HTERT RPE-1 (cell line): Measurements from ENCODE around the gene BANP.
"Not testable (repeated sequence)": the region's sequence is repeated elsewhere in the genome, so short reads cannot be mapped to it uniquely, and the experiment has no call there.

ENCODE experiments used
- in situ Hi-C: fragments of 300-500 bp; cut with MboI; formaldehyde crosslinking; loops from 4 replicates; pipeline ENCODE4 v1.14.3; 2020; ENCODE audit warnings: low sequenced_read_pairs

Gene BANP

DNA sequence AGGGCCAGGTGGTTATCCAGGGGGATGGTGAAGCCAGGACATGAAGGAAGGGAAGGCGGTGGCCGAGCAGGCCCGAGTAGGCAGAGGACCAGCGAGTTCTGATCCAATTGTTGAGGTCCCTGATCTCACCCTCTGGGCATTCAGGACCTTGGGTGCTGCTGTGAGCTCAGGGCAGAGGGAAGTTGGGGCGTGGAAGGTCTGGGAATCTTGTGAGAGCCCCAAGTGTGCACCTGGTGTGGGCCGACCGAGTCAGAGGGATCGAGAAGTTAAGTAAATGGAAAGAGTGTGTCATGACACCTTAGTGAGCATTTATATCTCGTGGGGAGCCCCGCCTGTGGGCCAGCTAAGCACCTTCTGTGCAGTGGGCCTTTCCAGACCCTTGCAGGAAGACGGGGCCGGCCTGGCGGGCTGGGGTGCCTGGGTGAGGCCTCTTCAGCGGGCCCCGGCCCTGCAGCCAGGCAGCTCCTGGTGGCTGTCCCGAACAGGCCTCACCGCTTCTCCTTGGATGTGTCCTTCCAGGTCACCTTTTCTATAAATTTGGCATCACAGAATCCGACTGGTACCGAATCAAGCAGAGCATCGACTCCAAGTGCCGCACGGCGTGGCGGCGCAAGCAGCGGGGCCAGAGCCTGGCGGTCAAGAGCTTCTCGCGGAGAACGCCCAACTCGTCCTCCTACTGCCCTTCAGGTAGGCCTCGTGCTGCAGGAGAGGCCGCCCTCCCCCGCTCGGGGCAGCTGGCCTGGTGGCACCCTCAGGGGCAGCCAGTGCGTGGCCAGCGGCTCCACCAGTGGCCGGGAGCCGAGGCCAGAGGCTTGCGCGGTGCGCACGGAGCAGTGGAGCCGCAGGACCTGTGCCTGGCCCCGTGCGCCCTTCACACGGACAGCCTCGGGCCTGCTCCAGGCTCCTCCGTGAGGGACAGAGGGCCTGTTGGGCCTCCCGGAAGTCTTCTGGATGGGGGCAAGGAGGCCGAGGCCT, 76.0 kb downstream of the BANP start:
- in situ Hi-C loops: no loop called here

DNA sequence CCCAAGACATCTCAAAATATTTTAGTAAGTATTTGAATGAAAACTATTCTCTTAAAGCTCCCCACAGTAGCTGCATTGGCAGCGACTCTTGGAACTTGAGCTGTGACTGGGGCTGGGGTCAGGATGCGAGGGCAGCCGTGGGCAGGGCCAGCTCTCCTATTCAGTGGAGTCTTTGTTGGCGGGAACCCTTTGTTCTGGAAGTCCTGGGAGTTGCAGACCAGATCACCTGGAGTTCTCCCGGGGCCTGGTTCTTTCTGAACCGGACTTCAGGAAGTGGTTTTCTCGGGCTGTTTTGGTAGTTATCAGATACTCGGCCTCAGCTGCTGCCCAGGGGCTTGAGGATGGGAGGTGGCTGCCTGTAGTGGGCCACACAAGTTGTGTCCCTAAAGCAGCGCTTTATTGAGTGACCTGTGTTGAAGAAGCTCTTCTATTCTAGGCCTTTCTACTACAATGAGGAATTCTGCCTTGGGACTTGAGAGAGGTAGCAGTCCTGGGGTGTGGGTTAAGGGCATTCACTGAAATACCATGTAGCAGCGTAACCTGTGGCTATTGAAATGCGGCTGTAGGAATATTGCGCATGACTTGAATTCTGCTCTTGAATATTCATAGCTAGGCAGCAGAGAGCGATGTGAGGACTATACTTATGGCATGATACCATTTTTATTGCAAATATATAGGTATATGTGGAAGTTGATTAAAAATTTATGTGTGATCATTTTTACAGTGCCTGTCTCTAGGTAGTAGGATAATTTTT, 77.1 kb downstream of the BANP start:
- in situ Hi-C loops: not testable (repeated sequence)

DNA sequence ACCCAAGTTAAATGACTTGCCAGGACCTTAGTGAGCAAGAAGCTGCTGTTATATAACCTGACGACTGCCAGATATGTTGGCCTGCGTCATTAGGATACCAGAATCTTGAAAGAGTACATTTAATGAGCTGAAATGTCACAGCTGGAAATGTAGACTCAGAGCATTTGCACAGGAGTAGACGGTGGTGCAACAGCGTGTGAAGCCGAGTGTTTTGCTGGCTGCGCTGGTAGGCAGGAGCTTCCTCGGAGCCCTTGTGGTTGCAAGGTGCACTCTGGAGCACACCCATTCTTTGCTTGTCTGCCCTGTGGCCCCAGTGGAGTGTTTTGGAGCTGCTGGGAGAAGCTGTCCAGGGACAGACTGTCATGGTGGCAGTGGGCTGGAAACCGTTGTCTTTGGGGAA, 79.3 kb downstream of the BANP start:
- in situ Hi-C loops: no loop called here

DNA sequence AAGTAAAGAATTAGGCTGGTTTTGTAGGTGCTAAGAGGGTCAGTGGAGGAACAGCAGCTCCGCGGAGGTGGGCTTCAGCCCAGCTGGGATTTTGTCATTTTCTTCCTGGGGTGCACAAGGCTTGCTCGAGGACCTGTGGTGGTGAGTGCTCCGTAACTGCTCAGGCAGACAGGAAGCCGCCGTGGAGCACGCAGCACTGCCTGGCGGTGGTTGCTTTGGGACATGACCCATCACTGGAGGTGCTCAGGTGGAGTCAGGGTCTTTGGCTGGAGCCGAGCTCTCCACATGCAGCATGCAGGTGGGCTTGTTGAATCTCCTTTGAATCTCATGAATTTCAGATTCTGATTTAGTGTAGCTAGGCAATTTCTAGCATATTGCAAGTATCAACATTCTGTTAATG, 79.7 kb downstream of the BANP start:
- in situ Hi-C loops: not testable (repeated sequence)

DNA sequence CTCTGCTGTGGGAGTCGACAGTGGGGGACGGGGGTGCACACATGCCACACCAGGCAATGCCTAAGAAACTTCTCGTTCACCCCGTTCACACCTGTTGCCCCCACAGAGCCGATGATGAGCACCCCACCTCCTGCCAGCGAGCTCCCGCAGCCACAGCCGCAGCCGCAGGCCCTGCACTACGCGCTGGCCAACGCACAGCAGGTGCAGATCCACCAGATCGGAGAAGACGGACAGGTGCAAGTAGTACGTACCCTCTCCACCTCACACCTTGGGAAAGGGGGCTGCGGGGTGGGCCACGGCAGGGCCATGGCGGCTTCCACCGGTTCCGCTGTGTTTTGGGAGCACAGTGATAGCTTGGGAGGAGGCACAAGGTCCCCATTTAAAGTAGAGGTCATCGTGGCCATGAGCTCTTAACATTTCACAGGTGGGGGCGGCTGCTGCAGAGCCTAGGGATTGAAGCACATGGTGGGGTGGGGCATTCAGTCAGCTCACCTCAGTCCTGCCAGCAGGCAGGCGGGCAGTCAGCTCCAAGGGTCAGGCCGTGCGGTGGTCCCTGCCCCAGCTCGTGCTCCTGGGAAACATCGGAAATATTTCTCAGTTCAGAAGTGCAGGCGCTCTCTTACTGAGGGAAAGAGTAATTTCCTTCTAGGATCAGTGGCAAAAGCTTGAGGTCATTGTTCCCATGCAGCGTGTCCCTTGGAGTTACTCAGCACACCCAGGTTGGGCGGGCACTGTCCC, 81.9 kb downstream of the BANP start:
- in situ Hi-C loops: not testable (repeated sequence)

DNA sequence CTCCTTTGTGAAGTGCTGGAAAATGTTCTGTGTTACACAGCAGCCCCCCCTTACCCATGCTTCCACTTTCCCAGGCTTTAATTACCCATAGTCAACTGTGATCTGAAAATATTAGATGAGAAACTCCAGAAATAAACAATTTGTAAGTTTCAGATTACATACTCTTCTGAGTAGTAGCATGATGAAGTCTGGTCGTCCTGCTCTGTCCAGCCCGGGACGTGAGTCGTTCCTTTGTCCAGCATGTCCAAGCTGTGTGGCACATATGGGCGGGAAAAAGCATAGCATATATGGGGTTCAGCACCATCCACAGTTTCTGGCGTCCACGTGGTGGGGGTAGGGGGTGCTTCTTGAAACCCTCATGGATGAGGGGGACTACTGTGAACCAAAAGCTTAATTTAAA, 83.5 kb downstream of the BANP start:
- in situ Hi-C loops: no loop called here

DNA sequence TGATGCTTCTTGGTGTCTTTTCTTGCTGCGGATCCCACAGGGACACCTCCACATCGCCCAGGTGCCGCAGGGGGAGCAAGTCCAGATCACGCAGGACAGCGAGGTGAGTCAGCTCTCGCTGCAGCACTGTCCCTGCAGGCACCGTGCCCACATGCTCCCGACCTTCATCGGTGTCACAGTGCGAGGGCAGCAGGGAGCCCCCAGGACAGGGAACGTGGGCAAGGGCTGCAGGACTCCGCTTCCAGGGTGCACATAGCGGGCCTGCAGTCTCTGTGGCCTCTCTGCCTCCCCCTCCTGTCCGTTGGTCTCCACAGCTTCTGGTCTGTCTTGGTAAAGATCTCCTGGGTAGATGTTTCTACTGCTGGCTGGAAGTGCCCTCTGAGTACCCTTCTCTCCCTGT, 84.1 kb downstream of the BANP start:
- in situ Hi-C loops: no loop called here

DNA sequence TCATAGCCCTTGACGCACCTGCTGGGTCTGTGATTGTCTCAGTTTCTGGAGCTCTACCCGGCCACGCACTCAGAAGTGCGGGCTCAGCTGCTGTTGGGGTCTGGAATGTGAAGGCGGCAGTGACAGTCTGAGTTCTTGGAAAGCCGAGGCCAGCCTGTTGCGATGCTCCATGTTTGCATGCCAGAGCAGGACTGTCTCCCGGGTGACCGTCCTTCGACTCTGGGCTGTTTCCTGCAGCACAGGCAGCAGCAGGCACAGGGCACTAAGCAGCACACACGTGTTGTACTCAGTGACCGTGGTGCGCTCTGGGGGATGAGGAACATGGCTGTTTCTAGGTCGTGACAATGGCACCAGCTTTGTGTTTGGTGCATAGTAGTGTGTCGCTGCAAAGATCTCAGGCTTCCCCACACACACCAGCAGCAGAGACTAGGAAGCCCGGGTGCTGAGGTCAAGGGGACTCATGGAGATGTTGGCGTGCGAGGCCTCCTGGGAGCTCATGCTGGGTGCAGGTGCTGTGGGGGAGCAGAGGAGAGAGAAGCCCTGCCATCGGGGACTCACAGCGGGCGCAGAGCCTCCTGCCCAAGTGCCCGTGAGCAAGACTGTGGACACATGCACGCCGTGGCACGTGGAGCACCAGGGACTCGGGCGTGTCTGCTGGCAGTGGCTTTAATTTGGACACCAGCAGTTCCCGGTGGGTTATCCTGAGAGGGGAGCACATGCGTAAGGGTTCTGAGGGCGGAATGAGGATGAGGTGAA, 84.8 kb downstream of the BANP start:
- in situ Hi-C loops: not testable (repeated sequence)

DNA sequence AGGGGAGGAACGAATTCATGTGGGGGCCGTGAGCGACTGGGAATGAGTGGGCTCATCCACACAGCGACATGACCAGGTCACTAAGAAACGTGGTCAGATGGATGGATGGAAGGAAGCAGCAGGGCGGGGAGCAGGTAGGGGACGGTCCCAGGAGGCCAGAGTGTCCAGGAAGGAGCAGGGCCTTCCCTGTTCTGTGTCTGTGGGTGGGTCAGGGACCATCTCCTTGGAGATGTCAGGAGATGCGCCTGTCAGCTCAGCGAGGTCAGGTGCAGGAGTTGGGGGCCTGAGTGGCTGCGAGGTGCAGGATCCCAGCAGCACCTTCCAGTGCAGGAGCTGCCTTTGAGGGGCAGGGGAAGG, 85.4 kb downstream of the BANP start:
- in situ Hi-C loops: not testable (repeated sequence)

DNA sequence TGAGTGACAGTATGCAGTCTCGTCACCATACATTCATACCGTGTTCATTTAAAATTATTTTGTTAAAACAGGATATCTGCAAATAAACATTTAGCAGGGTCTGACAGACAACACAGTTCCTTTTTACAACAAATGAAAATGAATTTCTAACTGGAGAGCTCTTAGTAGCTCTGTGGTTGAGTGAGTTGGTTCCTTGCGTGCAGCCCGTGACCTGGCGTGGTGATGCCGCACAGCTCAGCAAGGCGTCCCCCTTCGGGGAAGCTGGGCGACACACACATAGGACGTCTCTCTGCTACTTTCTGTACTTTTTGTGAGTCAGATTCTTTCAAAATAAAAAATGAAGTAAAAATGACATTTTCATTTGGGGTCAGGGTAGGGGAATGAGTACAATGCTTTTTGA, 86.1 kb downstream of the BANP start:
- in situ Hi-C loops: not testable (repeated sequence)

DNA sequence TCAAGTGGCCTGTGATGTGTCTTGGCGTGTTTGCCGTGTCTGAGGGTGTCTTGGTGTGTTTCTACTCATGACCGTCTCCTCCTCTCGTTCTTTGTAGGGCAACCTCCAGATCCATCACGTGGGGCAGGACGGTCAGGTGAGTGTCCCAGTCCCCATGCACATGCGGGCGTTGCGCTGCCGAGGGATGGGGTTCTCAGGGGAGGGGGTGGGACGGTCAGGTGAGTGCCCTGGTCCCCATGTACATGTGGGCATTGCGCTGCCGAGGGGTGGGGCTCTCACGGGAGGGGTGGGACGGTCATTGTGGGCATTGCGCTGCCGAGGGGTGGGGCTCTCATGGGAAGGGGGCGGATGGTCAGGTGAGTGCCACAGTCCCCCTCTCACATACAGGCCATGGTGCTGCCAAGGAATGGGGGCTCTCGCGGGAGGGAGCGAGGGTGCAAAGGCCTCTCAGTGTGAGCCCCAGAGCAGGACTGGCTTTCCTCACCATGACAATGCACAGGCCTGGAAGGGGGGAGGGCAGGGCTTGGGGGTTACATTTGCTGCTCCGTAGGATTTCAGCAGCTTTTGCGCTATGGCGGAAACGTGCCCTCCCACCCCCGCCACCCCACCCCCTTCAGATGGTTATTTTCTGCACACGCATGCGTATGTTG, 86.8 kb downstream of the BANP start:
- in situ Hi-C loops: not testable (repeated sequence)

DNA sequence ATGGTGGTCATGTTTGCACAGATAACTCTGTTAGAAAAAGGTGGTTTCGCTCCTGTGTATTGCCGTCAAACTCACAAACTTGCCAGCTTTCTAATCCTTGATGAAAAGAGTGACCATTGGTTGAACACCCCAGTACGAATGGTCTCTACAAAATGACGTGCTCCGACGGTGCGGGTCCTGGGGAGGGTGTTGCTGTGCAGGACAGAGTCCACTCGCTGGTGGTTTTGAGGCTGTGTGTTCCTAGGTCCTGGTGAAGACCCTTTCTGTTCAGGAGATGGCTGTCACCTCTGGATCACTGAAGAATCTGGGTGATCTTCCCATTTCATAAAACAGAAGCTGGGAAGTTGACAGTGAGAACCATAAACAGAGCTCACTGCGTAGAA, 87.3 kb downstream of the BANP start:
- in situ Hi-C loops: not testable (repeated sequence)

DNA sequence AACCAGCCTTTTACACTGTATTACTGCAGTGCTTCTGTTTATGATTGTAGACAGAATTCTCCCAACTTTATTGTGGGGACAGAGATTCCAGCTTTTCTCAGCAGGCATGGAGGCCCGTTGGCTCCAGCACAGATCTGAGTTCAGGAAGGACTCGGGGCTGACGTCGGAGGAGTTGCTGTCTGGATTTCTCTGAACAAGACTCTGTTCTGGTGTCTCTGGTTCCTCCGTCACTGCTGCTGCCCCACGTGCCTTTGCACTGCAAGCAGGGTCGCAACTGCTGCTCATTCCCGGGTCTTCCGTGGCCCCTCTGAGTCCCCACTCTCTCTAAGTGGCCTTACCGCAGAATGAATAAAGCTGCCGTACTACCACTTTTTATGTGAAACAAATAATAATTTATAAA, 88.4 kb downstream of the BANP start:
- in situ Hi-C loops: no loop called here

DNA sequence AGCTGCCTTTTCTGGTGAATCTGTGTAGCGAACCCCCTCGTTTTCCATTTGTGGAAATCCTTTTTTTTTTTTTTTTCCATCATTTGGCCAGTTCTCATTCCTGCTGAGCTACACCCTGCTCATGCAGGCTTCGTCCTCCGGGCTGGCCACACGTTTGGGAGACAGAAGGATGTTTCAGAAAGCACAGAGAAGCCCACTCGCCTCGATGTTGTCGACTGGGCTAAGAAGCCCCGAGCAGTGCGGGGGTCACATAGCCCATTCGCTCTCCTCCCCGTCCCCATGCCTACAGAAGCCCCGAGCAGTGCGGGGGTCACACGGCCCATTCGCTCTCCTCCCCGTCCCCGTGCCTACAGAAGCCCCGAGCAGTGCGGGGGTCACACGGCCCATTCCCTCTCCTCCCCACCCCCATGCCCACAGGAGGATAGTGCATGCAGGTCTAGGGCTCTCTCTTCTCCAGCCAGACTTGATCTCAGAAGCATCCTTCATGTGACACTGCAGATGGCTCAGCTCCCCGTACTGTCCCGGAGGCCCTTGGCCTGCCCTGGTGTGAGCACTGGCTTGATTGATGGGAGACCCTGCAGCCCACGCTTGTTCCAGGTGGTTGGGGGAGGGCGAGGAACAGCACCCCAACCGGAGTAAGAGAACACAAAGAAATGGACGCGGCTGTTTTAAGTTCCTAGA, 89.1 kb downstream of the BANP start:
- in situ Hi-C loops: not testable (repeated sequence)

DNA sequence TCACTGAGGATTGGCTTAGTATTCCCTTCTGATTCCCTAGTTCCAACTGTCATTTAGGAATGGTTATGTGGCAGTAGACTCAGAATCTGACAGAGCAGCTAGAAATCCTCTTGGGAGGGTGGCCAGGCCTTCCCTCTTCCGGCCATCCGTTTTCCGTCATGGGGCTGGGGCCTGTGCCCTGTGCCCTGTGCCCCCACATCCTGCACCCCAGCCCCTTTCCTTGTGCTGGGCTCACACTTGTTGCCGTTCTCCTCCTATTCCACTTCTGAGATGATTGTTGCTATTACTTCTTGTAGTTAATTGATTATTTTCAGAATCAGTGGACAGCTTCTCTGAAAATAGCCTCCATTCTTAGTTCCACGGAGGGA, 89.6 kb downstream of the BANP start:
- in situ Hi-C loops: not testable (repeated sequence)

DNA sequence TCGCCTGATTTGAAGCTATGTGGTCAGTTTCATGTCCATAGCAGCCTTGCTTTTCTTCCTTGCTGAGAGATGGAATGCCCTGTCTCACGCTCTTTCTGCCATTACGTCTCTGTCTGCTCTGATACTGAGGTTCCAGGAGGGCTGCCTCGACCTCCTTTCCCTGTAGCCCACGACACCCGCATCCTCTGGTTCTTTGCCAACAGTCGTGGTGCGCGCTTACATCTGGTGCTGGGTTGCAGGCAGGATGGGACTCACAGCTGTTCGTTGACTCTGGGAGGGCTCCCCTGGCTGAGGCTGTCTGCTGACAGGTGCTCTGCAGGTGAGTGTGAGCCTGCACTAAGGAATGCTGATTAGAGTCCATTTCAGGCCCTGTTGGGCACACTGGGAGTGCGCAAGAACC, 90.3 kb downstream of the BANP start:
- in situ Hi-C loops: not testable (repeated sequence)

DNA sequence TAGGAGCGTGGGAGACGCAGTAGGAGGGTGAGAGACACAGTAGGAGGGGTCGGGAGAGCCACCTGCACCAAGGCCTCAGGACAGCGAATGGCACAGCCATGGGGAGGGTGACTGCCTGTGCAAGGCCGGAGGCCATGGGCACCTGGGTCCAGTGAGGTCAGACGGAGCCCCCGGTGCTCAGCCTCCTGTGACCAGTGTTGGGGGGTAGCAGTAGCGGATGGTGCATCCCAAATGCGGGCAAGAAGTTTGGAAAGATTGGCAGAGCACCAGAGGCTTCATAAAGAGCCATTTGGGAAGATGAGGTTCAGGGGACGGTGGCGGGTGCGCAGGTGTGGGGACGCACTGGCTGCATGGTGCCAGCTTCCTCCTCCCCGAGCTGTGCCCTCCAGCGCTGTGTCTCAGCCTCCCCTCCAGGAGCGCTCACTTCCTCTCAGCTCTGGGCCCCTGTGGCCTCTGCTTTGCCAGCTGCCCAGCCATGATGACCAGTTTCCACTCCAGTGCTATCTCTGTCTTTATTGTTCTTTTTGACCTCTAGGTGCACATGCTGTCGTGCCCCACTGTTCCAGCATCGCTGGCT, 90.8 kb downstream of the BANP start:
- in situ Hi-C loops: not testable (repeated sequence)

DNA sequence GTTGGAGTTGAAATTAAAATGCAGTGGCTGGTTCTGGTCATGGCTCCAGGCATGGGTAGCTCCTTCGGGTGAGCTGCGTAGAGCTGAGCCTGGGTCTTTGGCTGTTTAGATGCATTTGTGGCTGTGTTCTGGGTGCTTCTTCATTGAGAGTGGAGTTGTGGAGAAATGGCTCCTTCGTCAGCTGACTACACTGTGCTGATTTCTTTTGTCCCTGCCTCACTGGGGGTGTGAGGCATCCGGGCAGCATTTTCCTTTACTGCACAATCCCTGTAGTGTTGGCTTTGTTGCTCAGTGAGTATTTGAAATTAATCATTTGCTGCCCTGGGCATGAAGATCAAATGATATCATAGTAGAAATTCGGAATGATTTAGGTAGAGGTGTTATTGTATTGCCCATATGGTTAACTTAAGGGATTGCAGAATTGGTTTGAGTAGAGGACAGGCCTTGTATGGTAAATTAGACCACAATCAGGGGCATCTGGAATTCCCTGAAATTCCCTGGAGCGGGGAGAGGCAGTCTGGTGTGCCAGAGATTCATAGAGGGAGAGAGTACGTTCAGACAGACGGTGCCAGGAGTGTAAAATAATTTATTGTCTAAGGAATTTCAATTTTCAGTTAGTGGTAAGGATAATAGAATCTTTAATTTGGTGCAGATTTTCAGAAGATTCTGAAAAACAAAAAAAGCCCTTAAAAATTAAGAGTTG, 92.1 kb downstream of the BANP start:
- in situ Hi-C loops: not testable (repeated sequence)

DNA sequence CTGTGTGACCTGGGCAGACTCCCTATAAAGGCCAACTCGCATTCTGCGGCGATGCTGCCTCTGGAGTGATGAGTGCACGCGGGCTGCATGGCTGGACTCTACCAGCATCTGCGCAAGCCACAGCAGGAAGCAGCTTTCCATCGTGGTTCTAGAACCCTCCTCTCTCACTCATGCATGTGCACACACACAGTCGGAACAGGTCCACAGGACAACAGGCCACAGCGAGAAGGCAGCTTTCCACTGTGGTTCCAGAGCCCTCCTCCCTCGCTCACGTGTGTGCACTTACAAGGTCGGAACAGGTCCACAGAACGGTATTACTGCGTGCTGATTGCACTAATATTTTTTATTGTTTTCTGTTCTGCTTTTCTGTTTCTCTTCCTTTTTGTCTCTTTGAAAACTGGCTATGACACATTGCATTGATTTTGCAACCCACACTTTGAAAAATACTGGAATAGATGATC, 92.9 kb downstream of the BANP start:
- in situ Hi-C loops: not testable (repeated sequence)
